Muscle layer of duodenum (tissue), 2 donors: ENCODE measurements around the gene NLRC5.
A peak's percentile ranks its signal among the peaks of the same experiment; 100 is the strongest.

Experiments
- H3K27ac ChIP-seq: one replicate; pipeline ENCODE4 v1.7.0; 2013; ENCODE audit warnings: mild to moderate bottlenecking, low read length
- H3K27me3 ChIP-seq: one replicate; pipeline ENCODE4 v1.7.0; 2013; ENCODE audit warnings: low read depth, mild to moderate bottlenecking, control low read depth, low read length
- H3K36me3 ChIP-seq, 2 donors: one replicate each; pipeline ENCODE4 v1.7.0; 2013; ENCODE audit warnings: low read length in 2 of 2, control low read depth in 1 of 2, mild to moderate bottlenecking in 1 of 2; ENCODE audit not compliant: insufficient read depth in 2 of 2, control insufficient read depth in 1 of 2
- H3K4me1 ChIP-seq, 2 donors: one replicate each; pipeline ENCODE4 v1.7.0; 2013; ENCODE audit warnings: low read length in 2 of 2, mild to moderate bottlenecking in 2 of 2, control low read depth in 1 of 2, moderate library complexity in 1 of 2; ENCODE audit not compliant: insufficient read depth in 2 of 2, control insufficient read depth in 1 of 2
- H3K4me3 ChIP-seq, 2 donors: one replicate each; pipeline ENCODE4 v1.7.0; 2013; ENCODE audit warnings: low read length in 2 of 2, low read depth in 1 of 2, mild to moderate bottlenecking in 1 of 2
- H3K9me3 ChIP-seq, 2 donors: one replicate each; pipeline ENCODE4 v1.7.0; 2013; ENCODE audit warnings: low read length in 2 of 2, control low read depth in 1 of 2, mild to moderate bottlenecking in 1 of 2; ENCODE audit not compliant: control insufficient read depth in 1 of 2
- donor health status: healthy.

The NLRC5 gene

DNA sequence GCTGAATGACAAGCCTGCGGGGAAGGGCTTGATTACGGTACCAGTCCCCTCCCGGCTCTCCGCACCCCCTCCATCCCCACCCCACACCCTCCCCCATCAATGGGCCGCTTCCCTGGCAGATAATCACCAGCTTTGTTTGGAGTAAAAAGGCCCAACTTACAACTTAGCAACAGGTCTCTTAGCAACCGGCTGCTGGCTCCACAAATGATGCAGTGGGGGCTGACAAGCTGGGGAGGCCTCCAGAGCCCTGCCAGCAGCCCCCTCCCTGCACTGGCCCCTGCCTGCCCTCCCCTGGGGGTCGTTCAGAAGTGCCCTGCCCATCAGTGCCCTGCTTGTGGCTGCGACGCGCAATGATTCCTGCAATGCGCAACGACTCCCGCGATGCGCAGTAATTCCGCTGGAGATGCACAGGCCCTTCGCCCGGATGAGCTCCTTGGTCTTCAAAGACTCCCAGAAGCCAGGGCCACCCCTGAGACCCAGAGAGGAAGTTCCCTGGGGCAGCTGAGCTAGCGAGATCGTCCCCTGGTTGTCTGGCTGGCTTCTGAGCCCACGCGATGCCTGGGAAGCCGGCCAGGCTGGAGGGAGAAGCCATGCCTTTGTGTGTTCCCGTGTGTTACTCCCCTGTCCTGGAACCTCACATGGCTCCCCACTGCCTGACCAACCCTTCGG lies 126.3 kb downstream of the NLRC5 start:
- no peaks in the 10 kb centered on the region for H3K27me3 ChIP-seq
- H3K4me3 ChIP-seq = peak overlapping the region in 1 of 2 donors; percentile 34
- no peaks in the 10 kb centered on the region for H3K9me3 ChIP-seq
- H3K36me3 ChIP-seq = peaks cover 5 to 26% of the 10 kb centered on the region in 2 donors
- H3K27ac ChIP-seq = no peak overlapping the region
- peaks cover 0 to 28% of the 10 kb centered on the region in 2 donors for H3K4me1 ChIP-seq

GRCh38 chr16:57118461-57119084 lies 129.2 kb downstream of the NLRC5 start:
- Histone ChIP-seq H3K27me3 (no peaks in the 10 kb centered on the region), H3K4me3 (no peak overlapping the region), H3K27ac (no peak overlapping the region), H3K9me3 (no peaks in the 10 kb centered on the region), H3K4me1 (peaks cover 0 to 17% of the 10 kb centered on the region in 2 donors), H3K36me3 (peaks cover 5 to 40% of the 10 kb centered on the region in 2 donors)

DNA sequence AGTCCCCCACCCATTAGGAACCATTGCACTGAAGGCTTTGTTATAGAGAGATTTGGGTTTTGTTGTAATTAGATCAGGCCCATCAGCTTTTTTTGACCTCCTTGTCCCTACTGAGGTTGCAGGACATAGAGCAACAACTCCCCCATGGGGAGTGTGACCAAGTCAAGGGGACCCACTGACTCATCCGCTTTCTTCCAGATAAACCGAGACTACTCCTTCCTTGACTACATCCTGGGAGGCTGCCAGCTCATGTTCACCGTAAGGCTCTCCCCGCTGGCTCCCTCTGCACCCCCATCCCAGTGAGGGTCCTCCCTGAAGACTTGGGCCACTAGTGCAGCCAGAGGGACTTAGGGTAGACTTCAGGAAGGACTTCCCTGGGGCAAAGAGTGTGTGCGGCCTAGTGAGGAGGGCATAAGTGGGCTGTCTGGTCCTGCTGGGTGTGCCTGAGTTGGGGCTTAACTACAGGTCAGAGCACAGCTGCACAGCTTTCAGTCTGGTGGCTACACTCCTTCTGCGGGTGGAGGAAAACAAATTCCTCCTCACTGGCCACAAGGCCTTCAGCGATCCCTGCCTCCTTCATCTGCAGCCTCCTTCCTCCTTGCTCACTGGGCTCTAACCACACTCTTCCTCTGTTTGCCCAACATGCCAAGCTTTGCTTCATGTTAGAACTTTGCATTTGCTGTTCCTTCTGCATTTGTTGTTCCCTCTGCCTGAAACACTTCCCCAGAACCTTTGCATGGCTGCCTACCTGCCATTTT lies 134.0 kb downstream of the NLRC5 start:
- Histone ChIP-seq H3K36me3 (peaks cover 5 to 37% of the 10 kb centered on the region in 2 donors), H3K27ac (no peak overlapping the region), H3K9me3 (no peaks in the 10 kb centered on the region), H3K4me3 (no peak overlapping the region), H3K4me1 (no peaks in the 10 kb centered on the region), H3K27me3 (no peaks in the 10 kb centered on the region)

- Histone ChIP-seq H3K4me1 (no peaks in the 10 kb centered on the region), H3K4me3 (no peak overlapping the region), H3K27me3 (no peaks in the 10 kb centered on the region), H3K27ac (no peak overlapping the region), H3K9me3 (no peaks in the 10 kb centered on the region), H3K36me3 (peaks cover 5 to 32% of the 10 kb centered on the region in 2 donors)
Measured at GRCh38 chr16:57123974-57124674, 134.8 kb downstream of the NLRC5 start.

DNA sequence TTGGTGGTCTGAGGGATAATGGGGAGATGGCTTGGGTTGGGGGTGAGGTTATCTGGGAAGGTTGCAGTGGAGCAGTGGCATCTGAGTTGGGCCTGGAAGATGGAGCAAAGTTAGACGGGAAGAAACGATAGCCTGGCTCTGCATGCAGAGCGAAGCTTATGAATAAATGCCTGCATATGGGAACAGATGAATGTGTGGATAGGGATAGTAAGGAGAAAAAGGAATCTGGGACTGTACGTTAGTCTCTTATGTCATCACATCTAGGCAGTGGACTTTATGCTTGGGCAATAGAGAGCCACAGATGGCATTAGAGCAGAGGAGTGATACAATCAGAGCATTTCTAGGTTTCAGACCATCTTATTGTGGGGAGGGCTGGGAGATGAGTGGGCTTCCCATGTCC lies 136.0 kb downstream of the NLRC5 start:
- no peak overlapping the region for H3K27ac ChIP-seq
- H3K4me3 ChIP-seq = no peak overlapping the region
- no peaks in the 10 kb centered on the region for H3K9me3 ChIP-seq
- H3K36me3 ChIP-seq = peaks cover 5 to 25% of the 10 kb centered on the region in 2 donors
- no peaks in the 10 kb centered on the region for H3K4me1 ChIP-seq
- H3K27me3 ChIP-seq = no peaks in the 10 kb centered on the region

- Histone ChIP-seq H3K4me3 (no peak overlapping the region), H3K36me3 (peaks cover 5 to 21% of the 10 kb centered on the region in 2 donors), H3K9me3 (no peaks in the 10 kb centered on the region), H3K4me1 (no peaks in the 10 kb centered on the region), H3K27ac (no peak overlapping the region), H3K27me3 (no peaks in the 10 kb centered on the region)
Measured at GRCh38 chr16:57125969-57126368, 136.6 kb downstream of the NLRC5 start.

GRCh38 chr16:57126411-57126810 lies 137.1 kb downstream of the NLRC5 start:
- H3K4me3 ChIP-seq = no peak overlapping the region
- peaks cover 1 to 17% of the 10 kb centered on the region in 2 donors for H3K36me3 ChIP-seq

DNA sequence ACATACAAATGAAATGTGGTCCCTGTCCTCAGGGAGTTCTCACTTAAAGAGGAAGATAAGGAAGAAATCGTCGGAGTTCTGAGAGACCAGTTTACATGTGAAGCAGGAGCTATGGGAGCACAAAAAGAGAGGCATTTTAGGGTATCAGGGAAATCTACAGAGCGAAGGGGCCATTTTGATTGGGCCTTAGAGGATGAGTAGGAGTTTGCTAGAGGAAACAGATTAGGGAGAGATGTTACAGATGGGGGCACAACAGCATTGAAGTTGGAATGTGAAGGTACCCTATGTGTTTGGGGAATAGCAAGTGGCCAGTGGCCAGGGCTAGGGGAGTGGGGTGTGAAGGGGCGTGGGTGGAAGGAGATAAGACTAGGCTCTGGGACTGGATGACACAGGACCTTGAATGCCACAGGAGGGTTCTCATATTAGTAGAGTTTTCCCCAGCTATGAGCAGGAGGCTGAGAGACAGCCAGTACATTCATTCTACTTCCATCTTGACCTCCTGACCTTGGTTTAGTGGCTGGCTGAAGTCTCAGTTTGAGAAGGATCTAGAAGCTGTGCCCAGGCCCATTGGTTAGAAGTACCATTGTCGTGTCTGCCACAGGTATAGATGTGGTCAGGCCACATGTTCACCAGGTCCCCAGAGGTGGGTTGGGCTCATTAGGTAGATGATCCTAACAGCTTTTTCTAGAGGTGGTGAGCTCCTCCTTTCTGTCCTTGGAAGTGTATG lies 137.8 kb downstream of the NLRC5 start:
- H3K36me3 ChIP-seq = peaks cover 4 to 9% of the 10 kb centered on the region in 2 donors
- H3K9me3 ChIP-seq = no peaks in the 10 kb centered on the region
- H3K27me3 ChIP-seq = no peaks in the 10 kb centered on the region
- no peak overlapping the region for H3K27ac ChIP-seq
- no peak overlapping the region for H3K4me3 ChIP-seq
- H3K4me1 ChIP-seq = peaks cover 0 to 6% of the 10 kb centered on the region in 2 donors

More at GRCh38 chr16:57126411-57126810, 137.1 kb downstream of the NLRC5 start:
- Histone ChIP-seq H3K27me3 (no peaks in the 10 kb centered on the region), H3K9me3 (no peaks in the 10 kb centered on the region), H3K4me1 (no peaks in the 10 kb centered on the region), H3K27ac (no peak overlapping the region)

- no peak overlapping the region for H3K4me3 ChIP-seq
- H3K27me3 ChIP-seq = no peaks in the 10 kb centered on the region
- peaks cover 0 to 6% of the 10 kb centered on the region in 2 donors for H3K4me1 ChIP-seq
- no peak overlapping the region for H3K27ac ChIP-seq
- H3K9me3 ChIP-seq = no peaks in the 10 kb centered on the region
- H3K36me3 ChIP-seq = peaks cover 4 to 7% of the 10 kb centered on the region in 2 donors
Measured at GRCh38 chr16:57127836-57128235, 138.5 kb downstream of the NLRC5 start.

DNA sequence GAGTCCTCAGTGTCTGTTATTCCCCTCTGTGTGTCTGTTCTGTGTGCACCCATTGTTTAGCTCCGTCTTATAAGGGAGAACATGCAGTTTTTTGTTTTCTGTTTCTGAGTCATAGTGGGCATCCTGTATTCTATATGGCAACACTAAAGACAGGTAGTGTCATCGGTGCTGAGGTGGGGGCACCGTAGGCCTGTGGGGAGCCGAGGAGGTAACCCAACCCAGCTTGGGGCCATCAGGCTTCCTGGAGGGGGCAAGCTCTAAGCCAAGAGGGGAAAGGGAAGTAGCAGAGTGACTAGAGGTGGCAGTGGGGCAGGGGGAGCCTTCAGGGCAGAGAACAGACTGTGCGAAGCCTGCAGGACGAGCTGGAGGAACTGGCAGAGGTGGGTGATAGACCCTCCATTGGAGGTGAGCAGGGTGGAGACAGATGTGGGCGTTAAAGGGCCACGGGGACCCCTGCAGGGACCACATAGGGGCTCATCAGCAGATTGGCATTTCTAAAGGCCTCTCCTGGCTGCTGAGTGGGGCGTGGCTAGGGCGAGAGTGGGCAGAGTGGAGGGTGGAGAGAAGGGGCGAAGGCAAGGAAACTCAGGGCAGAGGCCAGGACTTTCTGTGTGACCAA lies 139.5 kb downstream of the NLRC5 start:
- no peak overlapping the region for H3K27ac ChIP-seq

More for the DNA sequence above, 139.5 kb downstream of the NLRC5 start:
- H3K27me3 ChIP-seq = no peaks in the 10 kb centered on the region
- peaks cover 4 to 7% of the 10 kb centered on the region in 2 donors for H3K36me3 ChIP-seq
- no peaks in the 10 kb centered on the region for H3K9me3 ChIP-seq
- H3K4me1 ChIP-seq = peaks cover 0 to 6% of the 10 kb centered on the region in 2 donors
- no peak overlapping the region for H3K4me3 ChIP-seq
